Activated gamma-delta T cell treated with Interleukin-2 at 50 U/mL for 16 hours (primary cell): ENCODE measurements around the gene SKA2.
"Not testable (repeated sequence)": the region's sequence is repeated elsewhere in the genome, so short reads cannot be mapped to it uniquely, and the experiment has no call there.

Experiments used
- DNase-seq: peaks from one replicate; pipeline ENCODE4 v3.0.0-alpha.2; 2020

SKA2 gene

DNA sequence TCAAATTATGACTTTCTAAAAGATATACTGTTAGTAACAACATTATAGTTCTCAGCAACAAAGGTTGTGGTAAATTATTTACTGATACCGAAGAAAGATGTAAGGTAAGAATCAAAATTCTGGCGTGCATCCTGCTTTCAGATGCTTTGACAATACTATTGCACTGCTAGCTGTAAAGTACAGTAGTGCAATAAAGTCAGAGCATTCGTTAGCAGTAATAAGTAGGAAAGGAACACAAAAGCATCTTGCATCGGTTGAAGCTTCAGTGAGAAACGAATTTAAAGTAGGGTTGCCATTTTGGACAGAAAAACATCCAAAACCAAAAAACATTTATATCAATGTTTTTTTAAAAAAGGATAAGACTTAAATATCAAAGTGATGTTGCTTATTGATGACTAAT, 4.0 kb downstream of the SKA2 start:
- no peak for DNase-seq

DNA sequence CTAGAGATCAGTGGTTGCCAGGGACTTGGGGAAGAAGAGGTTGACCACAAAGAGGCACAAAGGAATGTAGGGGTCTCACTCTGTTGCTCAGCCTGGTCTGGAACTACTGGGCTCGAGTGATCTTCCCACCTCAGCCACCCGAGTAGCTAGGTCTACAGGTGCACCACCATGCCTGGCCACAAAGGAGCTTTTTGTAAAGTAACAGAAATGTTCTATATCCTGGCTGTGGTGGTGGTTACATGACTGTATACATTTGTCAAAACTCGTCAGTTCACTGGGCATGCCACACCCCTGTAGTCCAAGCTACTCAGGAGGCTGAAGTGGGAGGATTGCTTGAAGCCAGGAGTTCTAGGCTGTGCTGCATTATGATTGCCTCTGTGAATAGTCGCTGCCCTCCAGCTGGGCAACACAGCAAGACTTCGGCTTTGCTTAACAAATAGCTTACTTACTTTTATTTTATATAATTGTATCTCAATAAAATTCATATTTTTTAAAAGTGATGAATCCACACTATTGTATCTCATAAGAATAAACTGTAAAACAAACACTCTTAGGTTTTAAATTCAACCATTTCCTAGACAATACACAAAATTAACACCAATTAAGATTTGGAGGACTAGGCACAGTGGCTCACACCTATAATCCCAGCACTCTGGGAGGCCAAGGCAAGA, 5.0 kb downstream of the SKA2 start:
- DNase-seq, result no peak

DNA sequence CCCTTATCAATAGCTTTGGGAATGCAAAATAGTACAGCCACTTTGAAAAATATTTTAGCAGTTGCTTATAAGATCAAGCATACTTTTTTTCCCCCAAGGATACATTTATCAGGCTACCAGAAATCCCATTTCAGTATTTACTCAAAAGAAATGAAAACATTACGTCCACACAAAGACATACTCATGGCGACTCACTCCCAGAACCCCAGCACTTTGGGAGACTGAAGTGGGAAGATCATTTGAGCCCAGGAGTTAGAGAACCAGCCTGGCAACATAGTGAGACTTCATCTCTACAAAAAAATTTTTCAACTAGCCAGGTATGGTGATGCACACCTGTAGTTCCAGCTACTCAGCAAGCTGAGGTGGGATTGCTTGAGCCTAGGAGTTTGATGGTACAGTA, 5.9 kb downstream of the SKA2 start:
- no peak for DNase-seq

DNA sequence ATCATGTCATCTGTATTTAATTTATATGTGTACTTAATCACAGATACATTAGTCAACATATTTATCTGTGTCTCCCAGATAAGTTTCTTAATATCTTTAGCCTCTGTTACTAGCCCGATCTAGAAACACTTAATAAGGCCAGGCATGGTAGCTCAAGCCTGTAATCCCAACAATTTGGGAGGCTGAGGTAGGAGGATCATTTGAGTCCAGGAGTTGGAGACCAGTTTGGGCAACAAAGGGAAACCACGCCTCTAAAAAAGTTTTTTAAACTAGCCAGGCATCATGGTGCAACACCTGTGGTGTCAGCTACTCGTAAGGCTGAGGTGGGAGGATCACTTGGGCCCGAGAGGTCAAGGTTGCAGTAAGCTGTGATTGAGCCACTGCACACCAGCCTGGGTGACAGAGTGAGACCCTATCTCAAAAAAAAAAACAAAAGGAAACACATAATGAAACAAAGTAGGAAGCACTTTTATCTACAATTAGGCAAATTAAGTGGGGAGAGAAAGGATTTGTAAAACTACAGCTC, 9.4 kb downstream of the SKA2 start:
- no peak for DNase-seq

DNA sequence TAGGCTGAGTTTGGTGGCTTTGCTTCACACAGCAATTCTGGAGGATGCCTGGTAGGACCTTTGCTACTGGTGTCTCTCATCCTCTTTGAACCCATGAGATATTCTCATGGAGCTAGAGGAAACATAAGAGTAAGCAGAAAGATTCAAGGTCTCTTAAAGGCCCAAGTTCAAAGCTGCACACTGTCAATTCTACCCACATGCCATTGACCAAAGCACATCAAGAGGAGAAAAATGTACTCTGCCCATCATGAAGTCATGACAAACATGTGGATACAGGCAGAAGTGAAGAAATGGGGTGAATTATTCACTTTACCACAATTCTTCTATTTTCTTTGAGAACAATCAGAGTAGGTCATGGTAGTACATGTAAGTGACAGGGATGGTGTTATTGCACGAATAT, 13.1 kb downstream of the SKA2 start:
- no peak for DNase-seq

DNA sequence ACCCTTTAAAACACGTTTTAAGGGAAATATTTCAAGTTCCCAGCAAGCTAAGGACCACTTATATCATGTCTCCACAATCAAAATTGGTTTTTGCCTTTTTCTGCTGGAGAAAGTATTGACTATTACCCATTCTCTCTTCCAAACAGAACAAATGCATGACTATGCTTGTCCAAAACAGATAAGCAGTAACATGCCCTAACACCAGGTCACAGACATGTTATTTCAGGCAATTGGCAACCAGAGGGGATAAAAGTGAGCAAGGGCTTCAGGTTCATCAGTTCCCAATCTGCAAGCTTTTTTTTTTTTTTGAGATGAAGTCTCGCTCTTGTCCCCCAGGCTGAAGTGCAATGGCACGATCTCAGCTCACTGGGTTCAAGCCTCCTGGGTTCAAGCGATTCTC, 15.0 kb downstream of the SKA2 start:
- no peak for DNase-seq

DNA sequence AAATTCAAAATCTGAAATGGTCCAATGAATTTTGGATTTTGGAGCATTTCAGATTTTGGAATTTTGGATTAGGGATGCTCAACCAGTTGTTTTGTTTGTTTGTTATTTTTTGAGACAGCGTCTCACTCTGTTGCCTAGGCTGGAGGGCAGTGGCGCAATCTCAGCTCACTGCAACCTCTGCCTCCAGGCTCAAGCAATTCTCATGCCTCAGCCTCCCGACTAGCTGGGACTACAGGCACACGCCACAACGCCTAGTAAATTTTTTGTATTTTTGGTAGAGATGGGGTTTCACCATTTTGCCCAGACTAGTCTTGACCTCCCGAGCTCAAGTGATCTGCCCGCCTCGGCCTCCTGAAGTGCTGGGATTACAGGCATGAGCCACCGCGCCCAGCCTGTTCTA, 16.6 kb downstream of the SKA2 start:
- DNase-seq, result not testable (repeated sequence)

DNA sequence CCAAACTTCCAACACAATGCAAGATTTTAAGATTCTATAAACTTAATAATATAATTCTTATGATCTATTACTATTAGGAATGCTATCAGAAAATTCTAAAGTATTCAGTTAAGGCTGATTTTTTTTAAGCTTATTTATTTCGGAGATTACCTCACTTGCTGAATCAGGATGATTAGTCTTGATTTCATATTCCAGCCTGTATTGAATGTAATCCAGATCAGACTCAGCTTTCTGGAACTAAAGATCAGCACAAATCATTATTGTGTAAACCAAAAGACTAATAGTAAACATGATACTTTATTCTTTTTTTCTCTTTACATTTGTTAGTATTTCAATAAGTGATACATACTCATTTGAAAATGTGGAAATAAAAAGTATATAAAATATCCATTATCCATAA, 23.9 kb downstream of the SKA2 start:
- no peak for DNase-seq

DNA sequence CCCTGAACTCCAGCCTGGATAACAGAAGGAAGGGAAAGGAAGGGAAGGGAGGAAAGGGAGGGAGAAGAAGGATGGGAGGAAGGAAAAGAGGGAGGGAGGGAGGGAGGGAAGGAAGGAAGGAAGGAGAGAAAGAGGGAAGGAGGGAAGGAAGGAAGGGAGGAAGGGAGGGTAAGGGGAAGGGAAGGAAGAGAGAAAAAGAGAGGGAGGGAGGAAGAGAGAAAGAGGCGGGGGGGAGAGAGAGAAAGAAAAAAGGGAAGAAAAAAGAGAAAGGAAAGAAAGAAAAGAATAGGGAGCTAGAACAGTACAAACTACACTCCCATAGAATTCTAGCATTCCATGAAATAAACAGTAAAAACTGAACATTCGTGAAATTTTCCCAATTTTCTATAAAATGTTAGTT, 25.2 kb downstream of the SKA2 start:
- DNase-seq, result no peak

DNA sequence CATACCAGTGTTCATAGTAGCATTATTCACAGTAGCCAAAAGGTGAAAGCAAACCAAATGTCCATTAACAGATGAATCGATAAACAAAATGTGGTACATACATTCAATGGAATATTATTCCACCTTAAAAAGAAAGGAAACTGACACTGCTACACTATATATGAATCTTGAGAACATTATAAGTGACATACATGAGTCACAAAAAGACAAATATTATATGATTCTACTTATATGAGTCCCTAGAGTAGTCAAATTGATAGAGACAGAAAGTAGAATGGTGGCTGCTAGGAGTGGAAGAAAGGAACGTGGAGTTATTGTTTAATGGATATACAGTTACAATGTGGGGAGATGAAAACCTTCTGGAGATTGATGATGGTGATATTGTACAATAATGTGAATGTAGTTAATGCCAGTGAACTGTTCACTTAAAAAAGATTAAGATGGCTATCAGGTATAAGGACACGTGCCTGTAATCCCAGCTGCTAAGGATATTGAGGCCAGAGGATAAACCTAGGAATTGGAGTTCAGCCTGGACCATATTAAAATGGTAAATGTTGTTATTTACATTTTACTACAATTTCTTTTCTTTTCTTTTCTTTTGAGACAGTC, 28.1 kb downstream of the SKA2 start:
- no peak for DNase-seq

DNA sequence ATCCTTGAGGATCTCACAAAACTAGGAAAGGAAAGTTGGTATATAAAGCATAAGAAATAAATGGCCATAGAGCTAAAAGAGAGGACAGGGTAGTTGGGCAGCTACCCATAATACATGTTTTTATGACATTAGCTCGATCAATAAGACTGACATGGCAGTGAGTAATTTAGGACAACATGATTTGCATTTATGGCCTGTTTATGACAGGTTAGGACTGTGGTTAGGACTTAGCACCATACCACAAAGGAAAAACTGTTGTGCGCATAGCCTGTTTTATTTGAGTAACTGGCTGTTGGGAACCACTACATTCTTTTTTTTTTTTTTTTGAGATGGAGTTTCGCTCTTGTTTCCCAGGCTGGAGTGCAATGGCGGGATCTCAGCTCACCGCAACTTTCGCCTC, 30.3 kb downstream of the SKA2 start:
- DNase-seq, result no peak

DNA sequence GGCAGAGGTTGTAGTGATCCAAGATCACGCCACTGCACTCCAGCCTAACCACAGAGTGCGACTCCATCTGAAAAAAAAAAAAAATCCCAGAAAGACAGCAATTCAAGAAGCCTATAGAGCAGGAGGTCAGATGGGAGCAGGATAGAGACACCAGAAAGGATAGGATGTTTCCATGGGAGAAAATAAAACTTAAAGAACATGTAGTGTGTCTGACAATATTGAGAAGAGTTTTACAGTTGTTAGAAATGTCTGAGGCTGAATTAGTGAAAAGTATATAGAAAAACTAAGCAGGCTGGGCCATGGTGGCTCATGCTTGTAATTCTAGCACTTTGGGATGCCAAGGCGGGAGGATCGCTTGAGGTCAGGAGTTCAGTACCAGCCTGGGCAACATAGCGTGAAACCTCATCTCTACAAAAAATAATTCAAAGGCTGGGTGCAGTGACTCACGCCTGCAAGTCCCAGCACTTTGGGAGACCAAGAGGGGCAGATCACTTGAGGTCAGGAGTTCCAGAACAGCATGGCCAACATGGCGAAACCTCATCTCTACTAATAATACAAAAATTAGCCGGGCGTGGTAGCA, 33.0 kb downstream of the SKA2 start:
- no peak for DNase-seq

DNA sequence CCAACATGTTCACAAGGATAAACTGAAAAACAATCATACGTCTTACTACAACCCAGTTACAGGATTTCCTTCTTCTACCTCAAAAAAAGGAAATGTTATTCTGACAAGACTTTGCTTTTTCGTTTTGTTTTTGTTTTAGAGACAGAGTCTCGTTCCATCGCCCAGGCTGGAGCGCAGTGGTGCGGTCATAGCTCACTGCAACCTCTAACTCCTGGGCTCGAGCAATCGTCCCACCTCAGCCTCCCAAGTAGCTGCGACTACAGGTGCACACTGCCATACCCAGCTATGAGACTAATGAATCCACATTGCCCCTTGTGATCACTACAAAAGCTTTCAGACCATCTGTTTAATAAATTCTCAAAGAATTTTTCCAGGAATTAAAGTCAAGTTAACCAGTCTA, 39.5 kb downstream of the SKA2 start:
- no peak for DNase-seq

DNA sequence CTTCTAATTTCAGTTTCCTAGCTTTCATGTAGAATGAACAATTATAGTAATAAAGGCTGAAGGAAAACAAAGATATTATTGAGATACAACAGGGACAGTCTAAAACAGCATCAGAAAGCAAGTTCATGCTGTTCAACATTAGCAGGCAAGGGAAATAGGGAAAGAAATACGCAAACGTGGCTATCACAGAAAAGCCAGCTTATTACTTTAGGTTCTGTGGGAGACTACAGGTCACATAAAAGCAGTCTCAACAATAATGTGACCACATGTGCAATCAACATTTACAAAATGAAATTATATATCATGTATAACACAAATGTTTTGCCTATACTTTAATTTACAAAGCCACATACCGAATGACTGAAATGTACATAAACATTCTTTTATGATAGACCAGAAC, 43.4 kb downstream of the SKA2 start:
- no peak for DNase-seq

DNA sequence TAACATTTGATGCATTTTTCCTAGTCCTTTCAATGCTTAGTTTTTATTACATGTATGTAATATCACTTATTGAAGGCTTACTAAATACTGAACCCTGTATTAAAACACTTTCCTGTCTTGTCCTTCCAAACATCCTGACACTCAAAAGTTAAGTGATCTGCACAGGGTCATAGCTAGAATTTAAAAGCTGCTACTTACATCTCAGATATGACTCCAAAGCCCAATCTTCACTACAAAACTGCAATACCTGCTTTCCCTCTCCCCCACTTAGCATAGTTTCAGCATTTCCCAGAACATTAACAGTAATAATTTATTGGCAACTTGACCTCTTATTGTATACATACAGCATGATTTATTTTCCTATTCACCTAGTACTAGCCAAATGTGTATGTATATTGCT, 44.0 kb downstream of the SKA2 start:
- DNase-seq, result no peak

DNA sequence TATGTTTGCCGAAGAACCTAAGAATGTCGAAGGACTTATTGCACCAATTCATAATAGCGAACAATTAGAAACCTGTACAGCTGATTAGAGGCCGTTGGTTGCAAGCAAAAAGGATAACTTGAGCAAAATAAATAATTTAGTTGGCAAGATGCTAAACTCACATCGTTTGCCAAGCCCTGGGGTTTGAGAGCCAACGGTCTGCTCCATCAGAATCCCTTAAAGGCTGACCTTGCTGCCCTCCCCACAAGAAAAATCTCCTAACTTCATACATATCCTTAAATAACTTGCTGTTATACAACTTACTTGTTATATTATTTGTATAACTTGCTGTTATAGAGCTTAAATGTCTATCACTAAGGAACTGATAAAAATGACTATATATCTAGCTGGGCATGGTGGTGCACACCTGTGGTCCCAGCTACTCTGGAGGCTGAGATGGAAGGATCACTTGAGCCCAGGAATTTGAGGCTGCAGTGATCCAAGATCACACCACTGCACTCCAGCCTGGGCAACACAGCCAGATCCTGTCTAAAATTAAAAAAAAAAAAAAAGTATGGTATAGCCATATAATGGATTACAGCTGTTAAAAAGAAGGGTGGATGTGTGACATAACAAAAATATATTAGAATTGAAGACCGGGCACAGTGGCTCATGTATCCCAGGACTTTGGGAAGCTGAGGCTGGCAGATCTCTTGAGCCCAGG, 46.4 kb downstream of the SKA2 start:
- no peak for DNase-seq

DNA sequence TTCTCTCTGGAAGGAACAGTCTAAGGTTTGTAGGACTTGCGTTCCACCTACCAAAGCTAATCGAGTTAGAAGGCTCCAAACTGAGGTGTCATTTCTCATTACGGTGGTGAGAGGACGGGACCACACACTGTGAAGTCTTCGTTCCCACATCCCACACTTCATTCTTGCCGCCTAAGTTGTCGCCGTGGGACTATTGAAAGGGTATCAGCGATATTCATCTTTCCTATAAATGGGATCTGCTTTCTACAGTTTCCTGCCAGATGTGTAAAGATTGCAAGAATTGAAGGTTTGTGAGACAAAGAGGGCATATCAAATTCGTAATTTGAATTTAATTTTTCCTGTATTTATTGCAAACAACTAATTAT, 47.7 kb downstream of the SKA2 start:
- DNase-seq, result no peak

DNA sequence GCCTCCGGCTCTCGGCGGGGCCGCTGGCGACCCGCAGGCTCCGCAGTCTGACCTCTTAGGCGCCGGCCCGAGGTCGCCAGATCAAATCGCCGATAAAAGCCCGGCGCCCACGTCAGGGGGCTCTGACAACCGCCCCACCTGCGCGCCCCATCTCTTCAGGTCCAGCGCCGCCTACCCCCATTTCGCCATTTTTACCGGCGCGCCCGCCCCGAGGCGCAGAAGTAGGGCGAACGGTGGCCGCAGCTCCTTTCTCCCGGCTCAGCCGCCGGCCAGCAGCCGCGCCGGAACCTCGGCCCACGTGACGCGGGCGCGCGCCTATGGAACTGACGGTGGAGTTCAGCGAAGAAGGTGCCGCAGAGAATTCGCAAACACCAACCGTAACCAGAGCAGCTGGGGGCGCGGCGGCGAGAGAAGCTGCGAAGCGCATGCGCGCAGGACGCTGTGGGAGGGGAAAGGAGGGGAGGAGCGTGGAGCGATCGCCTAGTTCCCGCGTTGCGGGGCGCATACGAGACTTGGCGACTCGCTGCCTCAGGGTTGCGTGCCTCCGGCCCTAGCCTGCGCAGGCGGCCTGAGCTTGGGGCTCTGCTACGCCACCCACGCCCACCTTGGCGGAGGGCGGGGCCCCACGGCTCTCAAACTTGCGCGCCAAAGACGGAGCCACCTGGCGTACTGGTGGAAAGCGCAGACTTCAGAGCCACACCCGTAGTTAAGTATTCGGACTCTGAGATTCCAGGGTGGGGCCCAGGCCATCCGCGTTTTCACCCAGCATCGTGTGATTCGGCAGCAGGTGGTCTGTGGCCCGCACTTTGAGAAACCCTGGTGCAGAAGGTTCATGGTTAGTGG, 48.3 kb downstream of the SKA2 start, which contains the start of gene TRIM37:
Gene TRIM37 (minus strand): TSS at position 418 of the 843 bp plus-strand sequence. CDS start 419 bp downstream, outside the sequence.
- DNase-seq, result peak; percentile 98

DNA sequence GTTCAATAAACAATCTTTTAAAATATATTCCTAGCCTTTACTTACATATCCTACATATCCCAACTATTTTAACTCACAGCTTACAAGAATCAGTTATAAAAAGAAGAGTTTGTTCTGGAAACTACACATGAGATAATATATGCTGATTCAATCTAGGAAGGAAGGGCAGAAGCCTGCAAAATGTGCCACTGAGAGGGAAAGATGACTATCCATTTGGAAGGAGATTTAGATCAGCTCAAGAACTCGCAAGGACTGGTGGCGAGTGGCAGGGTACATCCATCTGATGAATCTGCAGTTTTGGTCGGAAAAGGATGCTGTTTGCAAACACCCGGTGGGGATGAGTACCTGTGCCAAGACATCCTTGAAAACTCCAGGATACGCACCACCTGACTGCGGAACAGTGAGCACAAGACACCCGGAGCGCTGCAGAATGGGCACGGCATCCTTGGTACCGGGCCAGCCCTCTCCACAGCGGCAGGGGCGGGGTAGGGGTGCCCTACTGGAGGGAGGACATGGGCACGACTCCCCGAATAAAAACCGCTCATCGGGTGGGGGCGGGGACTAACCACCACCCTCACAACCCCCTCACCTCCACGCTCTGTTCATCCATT, 49.0 kb downstream of the SKA2 start:
- peak; percentile 76 for DNase-seq

DNA sequence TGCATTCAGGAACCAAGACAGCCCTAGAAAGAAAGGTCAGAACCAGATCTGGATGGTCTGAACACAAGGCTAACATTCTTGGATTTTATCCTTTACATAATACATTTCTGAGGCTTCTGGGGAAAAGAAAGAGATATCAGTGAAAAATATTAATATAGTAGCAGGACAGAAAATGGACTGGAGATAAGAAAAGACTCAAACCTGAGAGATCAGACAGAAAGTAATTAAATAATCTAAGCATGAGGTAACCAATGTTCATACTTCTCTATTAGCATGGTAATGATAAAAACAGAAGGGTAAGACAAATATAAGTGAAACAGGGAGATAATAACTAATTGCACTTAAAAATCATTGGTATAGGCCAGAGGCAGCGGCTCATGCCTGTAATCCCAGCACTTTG, 53.8 kb downstream of the SKA2 start:
- DNase-seq, result no peak

DNA sequence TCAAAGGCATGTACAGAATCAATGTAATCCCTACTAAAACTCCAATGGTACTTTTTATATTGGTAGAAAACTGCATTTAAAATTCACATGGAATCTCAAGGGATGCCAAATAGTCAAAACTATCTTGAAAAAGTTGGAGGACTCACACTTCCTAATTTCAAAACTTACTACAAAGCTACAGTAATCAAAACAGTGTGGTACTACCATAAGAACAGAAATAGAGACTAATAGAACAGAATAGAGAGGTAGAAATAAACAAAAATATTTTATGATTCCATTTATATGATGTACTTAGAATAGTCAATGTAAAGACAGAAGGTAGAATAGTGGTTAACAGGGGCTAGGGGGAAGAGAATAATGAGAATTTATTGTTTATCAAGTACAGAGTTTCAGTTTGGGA, 57.1 kb downstream of the SKA2 start:
- no peak for DNase-seq

DNA sequence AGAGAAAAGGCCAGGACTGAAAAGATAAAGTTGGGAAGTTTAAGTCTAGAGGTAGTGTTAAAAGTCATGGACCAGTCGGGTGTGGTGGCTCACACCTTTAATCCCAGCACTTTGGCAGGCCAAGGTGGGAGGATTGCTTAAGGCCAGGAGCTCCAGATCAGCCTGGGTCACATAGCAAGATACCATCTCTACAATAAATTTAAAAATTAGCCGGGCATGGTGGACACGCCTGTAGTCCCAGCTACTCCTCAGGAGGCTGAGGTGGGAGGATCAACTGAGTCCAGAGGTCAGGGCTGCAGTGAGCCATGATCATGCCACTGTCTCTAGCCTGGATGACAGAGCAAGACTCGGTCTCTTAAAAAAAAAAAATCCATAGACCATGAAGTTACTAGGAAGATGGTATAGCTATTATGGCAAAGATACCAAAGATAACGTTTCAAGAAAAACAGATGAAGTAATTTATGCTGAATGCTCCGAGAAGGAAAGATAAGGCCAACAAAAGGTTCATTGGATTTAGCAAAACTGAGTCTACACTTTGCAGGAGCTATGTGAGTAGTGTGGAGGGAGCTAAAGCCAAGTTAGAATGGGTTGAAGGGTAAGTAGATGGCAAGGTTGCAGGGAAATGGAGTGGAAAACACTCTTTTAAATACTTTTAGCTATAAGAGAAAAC, 60.0 kb downstream of the SKA2 start:
- DNase-seq, result no peak
